GM13977 (cell line): ENCODE results near the gene FADS1.
A peak's percentile ranks its signal among the peaks of the same experiment; 100 is the strongest.

Experiments used
- DNase-seq: peaks from one replicate; pipeline ENCODE4 v3.0.0; 2012; ENCODE audit warnings: low spot score
- in situ Hi-C: fragments of 300-500 bp; cut with MboI; formaldehyde crosslinking; loops from one replicate; pipeline ENCODE4 v1.12.0; 2022; ENCODE audit warnings: low sequenced_read_pairs, low pct_unique_long_range_greater_than_20kb, mixed read lengths, inconsistent platforms; ENCODE audit not compliant: unreplicated experiment
- TF ChIP-seq, protein P1 (sequence below): IDR thresholded peaks from 2 replicates; pipeline ENCODE4 v1.5.1; 2012; ENCODE audit warnings: mild to moderate bottlenecking, control low read depth; ENCODE audit not compliant: insufficient read depth; ENCODE audit errors: extremely low read depth, missing control alignments

Gene FADS1

DNA sequence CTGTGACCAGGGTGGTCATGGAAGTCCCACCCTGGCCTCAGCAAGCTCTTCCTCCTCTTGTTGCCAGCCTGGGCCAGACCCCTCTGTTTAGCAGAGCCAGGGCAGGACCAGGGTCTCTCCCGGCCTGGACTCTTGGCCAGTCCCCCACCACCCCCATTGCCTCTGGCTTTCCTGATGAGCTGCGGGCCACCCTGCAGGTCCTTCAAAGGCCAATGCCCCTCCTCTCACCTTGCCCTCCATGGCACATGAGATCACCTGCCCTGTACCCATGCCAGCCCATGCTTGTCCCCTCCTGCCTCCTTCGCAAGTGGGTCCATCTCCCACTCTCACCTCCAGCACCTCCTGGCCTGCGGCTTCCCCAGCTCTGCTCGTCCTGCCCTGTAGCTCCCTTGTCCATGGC is 21.7 kb upstream of the FADS1 start:
- no peak for DNase-seq

DNA sequence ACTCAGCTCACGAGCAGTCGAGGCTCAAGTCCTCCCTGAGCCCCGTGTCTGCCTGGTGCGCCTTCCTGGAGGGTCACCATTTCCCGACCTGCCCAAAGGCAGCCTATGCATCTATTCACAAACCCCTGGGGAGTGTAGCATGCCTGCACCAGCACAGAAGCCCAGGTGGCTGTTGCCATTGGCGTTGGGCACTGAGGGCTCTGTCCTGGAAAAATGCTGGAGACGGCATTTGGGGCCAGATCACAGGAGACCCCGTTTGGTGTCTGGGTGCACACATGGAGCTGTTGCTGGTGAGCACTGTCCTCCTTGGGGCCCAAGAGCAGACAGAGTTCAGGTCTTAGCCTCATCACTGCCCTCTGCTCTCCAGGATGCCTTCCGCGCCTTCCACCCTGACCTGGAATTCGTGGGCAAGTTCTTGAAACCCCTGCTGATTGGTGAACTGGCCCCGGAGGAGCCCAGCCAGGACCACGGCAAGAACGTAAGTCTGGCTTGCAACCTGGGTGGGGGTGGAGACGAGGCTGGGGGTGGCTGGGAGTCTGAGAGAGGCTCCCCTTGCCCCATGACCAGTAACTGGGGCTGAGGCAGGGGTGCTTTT is 20.7 kb upstream of the FADS1 start:
- no peak for DNase-seq
- TF ChIP-seq, protein P1, sequence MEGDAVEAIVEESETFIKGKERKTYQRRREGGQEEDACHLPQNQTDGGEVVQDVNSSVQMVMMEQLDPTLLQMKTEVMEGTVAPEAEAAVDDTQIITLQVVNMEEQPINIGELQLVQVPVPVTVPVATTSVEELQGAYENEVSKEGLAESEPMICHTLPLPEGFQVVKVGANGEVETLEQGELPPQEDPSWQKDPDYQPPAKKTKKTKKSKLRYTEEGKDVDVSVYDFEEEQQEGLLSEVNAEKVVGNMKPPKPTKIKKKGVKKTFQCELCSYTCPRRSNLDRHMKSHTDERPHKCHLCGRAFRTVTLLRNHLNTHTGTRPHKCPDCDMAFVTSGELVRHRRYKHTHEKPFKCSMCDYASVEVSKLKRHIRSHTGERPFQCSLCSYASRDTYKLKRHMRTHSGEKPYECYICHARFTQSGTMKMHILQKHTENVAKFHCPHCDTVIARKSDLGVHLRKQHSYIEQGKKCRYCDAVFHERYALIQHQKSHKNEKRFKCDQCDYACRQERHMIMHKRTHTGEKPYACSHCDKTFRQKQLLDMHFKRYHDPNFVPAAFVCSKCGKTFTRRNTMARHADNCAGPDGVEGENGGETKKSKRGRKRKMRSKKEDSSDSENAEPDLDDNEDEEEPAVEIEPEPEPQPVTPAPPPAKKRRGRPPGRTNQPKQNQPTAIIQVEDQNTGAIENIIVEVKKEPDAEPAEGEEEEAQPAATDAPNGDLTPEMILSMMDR = no peak
- in situ Hi-C loops = no loop called here

More for the DNA sequence above, 21.7 kb upstream of the FADS1 start:
- TF ChIP-seq, protein P1 = no peak
- in situ Hi-C loops = no loop called here

- in situ Hi-C loops = no loop called here
- TF ChIP-seq, protein P1 = no peak
- no peak for DNase-seq
These were observed 19.4 kb upstream of the FADS1 start for GRCh38 chr11:61836193-61836592.

- TF ChIP-seq, protein P1 = no peak
- DNase-seq = peak; percentile 88
- in situ Hi-C loops = no loop called here
These were observed 17.7 kb upstream of the FADS1 start for GRCh38 chr11:61834278-61835048.

- no peak for DNase-seq
- TF ChIP-seq, protein P1 = no peak
- in situ Hi-C loops = no loop called here
These were observed 17.1 kb upstream of the FADS1 start for GRCh38 chr11:61833926-61834277.

DNA sequence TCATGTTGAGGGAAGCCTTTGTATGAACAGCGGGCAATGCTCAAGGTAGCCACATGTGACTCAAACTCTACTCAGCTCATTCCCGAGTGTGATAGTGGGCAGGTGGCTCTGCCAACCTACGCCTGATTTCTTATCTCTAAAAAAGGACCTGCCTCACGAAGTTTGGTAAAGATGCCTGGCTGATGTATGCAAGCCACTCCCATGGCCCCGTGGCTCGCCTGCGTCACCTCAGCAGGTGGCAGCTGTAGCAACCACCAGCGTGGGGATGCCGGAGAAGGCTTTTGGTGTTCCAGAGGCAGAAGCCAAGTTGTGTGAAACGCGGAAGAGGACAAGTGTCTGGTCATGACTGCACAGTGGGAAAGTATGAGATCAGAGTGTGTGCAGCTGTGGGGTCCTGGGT is 16.7 kb upstream of the FADS1 start:
- TF ChIP-seq, protein P1 = no peak
- in situ Hi-C loops = no loop called here
- DNase-seq = no peak

DNA sequence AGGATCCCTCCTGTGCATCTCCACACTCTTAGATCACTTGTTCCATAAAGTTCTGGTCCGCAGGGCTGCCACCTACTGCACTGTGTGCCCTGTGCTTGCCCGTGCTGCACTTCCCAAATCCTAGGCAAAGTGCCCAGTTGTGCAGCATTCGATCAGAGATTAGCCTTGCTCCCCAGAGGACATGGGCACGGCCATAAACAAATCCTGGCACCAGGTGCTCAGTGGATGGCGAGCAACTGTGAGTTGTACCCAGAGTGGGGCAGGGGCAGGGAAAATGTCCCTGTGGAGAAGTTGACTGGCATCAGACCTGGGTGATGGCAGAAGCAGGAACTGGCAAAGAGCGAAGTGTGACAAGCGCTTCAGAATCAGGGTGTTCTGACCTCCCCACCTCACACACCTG is 16.0 kb upstream of the FADS1 start:
- no peak for DNase-seq

More for the DNA sequence above, 16.0 kb upstream of the FADS1 start:
- in situ Hi-C loops = no loop called here
- TF ChIP-seq, protein P1 = no peak
